ENCODE data around the gene GCLC. TPM values are rescaled to one million over a fixed set of nuclear protein-coding genes. Genes with fewer than 3 reads are reported as not detected.

The GCLC gene
- polyA plus RNA-seq, 1 donor (not counting 4 experiments of a cell fraction or from before 2014, with no cell fraction given), result 73.2 TPM

DNA sequence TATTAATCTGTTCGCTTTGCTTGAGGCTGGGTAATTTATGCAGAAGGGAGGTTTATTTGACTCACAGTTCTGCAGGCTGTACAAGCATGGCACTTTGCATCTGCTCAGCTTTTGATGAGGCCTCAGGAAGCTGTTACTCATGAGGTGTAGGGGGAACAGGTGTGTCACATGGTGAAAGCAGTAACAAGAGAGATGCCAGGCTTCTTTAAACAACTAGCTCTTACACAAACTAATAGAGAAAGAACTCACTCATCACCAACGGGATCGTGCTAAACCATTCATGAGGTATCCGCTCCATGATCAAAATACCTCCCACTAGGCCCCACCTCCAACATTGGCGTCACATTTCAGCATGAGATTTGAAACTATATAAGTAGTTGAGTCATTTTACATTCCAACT is 34.4 kb upstream of the GCLC start:
- H4K20me1 ChIP-seq (ENCODE audit: control insufficient read depth, extremely low read depth, insufficient read depth, low read length), result no peaks in the 10 kb centered on the region
- H3K4me2 ChIP-seq (ENCODE audit: control insufficient read depth, extremely low read depth, insufficient read depth, low read depth, low read length), result no peak overlapping the region
- H2AFZ ChIP-seq (ENCODE audit: control insufficient read depth, low read length), result no peak overlapping the region
- DNase-seq (ENCODE audit: low read depth, low spot score) (no peak), FAIRE-seq (no peak)
- H3K9ac ChIP-seq (ENCODE audit: control insufficient read depth, extremely low read depth, insufficient read depth, low read length), result no peak overlapping the region
- no peaks in the 10 kb centered on the region for H3K79me2 ChIP-seq (ENCODE audit: control insufficient read depth, insufficient read depth, low read length)
- H3K27me3 ChIP-seq (ENCODE audit: control insufficient read depth, extremely low read depth, insufficient read depth, low read length), result no peaks in the 10 kb centered on the region
- no peaks in the 10 kb centered on the region for H3K9me3 ChIP-seq (ENCODE audit: control insufficient read depth, low read depth, low read length)
- H3K27ac ChIP-seq (ENCODE audit: control insufficient read depth, insufficient read depth, low read length), result no peak overlapping the region
- no peaks in the 10 kb centered on the region for H3K9me1 ChIP-seq (ENCODE audit: control insufficient read depth, extremely low read depth, insufficient read depth, low read length)
- TF ChIP-seq, protein P1, sequence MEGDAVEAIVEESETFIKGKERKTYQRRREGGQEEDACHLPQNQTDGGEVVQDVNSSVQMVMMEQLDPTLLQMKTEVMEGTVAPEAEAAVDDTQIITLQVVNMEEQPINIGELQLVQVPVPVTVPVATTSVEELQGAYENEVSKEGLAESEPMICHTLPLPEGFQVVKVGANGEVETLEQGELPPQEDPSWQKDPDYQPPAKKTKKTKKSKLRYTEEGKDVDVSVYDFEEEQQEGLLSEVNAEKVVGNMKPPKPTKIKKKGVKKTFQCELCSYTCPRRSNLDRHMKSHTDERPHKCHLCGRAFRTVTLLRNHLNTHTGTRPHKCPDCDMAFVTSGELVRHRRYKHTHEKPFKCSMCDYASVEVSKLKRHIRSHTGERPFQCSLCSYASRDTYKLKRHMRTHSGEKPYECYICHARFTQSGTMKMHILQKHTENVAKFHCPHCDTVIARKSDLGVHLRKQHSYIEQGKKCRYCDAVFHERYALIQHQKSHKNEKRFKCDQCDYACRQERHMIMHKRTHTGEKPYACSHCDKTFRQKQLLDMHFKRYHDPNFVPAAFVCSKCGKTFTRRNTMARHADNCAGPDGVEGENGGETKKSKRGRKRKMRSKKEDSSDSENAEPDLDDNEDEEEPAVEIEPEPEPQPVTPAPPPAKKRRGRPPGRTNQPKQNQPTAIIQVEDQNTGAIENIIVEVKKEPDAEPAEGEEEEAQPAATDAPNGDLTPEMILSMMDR (optimal IDR thresholded peaks at IDR 0.05 in 1 of 3, IDR thresholded peaks at IDR 0.05 in 1 of 3, conservative IDR thresholded peaks at IDR 0.05 in 1 of 3; ENCODE audit: extremely low read depth in 1 of 3, insufficient read depth in 2 of 3, low read length in 3 of 3), result no peak
- no peak for TF ChIP-seq EZH2 (IDR thresholded peaks at IDR 0.05; ENCODE audit: low read length)
- H3K36me3 ChIP-seq (ENCODE audit: control insufficient read depth in 2 of 2, extremely low read depth in 1 of 2, insufficient read depth in 2 of 2, low read length in 2 of 2), result no peaks in the 10 kb centered on the region
- peaks cover 20% of the 10 kb centered on the region for H3K4me1 ChIP-seq (ENCODE audit: control insufficient read depth, extremely low read depth, insufficient read depth, low read length)
- H3K4me3 ChIP-seq (ENCODE audit: control insufficient read depth in 2 of 3, extremely low read depth in 1 of 3, insufficient read depth in 2 of 3, low read depth in 1 of 3, low read length in 3 of 3), result no peak overlapping the region
- dilution Hi-C loops (cut with MboI; ENCODE audit: extremely low pct_ligation_motif_present, low sequenced_read_pairs), result no loop called here

DNA sequence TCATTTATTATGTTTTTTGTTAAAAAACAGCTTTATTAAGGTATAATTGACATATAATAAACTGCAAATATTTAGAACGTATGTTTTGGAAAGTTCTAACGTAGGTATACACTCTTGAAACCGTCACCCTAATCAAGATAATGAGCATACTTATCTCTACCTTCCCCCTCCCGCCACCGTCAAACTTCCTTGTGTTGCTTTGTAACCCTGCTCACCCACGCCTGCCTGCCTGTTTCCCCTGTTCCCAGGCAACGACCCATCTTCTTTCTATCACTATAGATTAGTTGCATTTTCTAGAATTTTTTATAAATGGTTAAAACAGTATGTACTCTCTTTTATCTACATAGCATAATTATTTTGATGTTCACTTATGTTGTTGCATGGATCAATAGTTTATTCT is 33.5 kb upstream of the GCLC start:
- no peaks in the 10 kb centered on the region for H3K79me2 ChIP-seq (ENCODE audit: control insufficient read depth, insufficient read depth, low read length)
- FAIRE-seq, result no peak
- no peaks in the 10 kb centered on the region for H3K9me3 ChIP-seq (ENCODE audit: control insufficient read depth, low read depth, low read length)
- DNase-seq (ENCODE audit: low read depth, low spot score), result no peak
- no peak overlapping the region for H3K4me2 ChIP-seq (ENCODE audit: control insufficient read depth, extremely low read depth, insufficient read depth, low read depth, low read length)
- no peaks in the 10 kb centered on the region for H3K36me3 ChIP-seq (ENCODE audit: control insufficient read depth in 2 of 2, extremely low read depth in 1 of 2, insufficient read depth in 2 of 2, low read length in 2 of 2)
- H3K4me1 ChIP-seq (ENCODE audit: control insufficient read depth, extremely low read depth, insufficient read depth, low read length), result peaks cover 15% of the 10 kb centered on the region
- H3K27ac ChIP-seq (ENCODE audit: control insufficient read depth, insufficient read depth, low read length), result no peak overlapping the region
- no peak overlapping the region for H3K4me3 ChIP-seq (ENCODE audit: control insufficient read depth in 2 of 3, extremely low read depth in 1 of 3, insufficient read depth in 2 of 3, low read depth in 1 of 3, low read length in 3 of 3)
- no peaks in the 10 kb centered on the region for H3K9me1 ChIP-seq (ENCODE audit: control insufficient read depth, extremely low read depth, insufficient read depth, low read length)
- H4K20me1 ChIP-seq (ENCODE audit: control insufficient read depth, extremely low read depth, insufficient read depth, low read length), result no peaks in the 10 kb centered on the region
- H3K9ac ChIP-seq (ENCODE audit: control insufficient read depth, extremely low read depth, insufficient read depth, low read length), result no peak overlapping the region
- no peak for TF ChIP-seq EZH2 (IDR thresholded peaks at IDR 0.05; ENCODE audit: low read length)
- TF ChIP-seq, protein P1 (optimal IDR thresholded peaks at IDR 0.05 in 1 of 3, IDR thresholded peaks at IDR 0.05 in 1 of 3, conservative IDR thresholded peaks at IDR 0.05 in 1 of 3; ENCODE audit: extremely low read depth in 1 of 3, insufficient read depth in 2 of 3, low read length in 3 of 3), result no peak
- no peaks in the 10 kb centered on the region for H3K27me3 ChIP-seq (ENCODE audit: control insufficient read depth, extremely low read depth, insufficient read depth, low read length)
- H2AFZ ChIP-seq (ENCODE audit: control insufficient read depth, low read length), result no peak overlapping the region
- dilution Hi-C loops (cut with MboI; ENCODE audit: extremely low pct_ligation_motif_present, low sequenced_read_pairs), result no loop called here
